HG02884 (cell line): ENCODE measurements around the gene MAEL.
A peak's percentile ranks its signal among the peaks of the same experiment; 100 is the strongest.

Experiments used
- ATAC-seq: cut with Tn5 transposase; IDR thresholded peaks from one replicate; pipeline ENCODE4 v1.9.1; 2021; ENCODE audit warnings: mild to moderate bottlenecking, moderate library complexity; ENCODE audit not compliant: unreplicated experiment

Gene MAEL

GRCh38 chr1:166988974-166989515, at the start of gene MAEL:
MAEL (plus strand) TSS chr1:166989280; CDS start chr1:166989353, 73 bp downstream.
- ATAC-seq, result no peak

- ATAC-seq, result no peak
Measured at GRCh38 chr1:166939741-166940375, 49.2 kb upstream of the MAEL start.

- ATAC-seq, result no peak
Measured at GRCh38 chr1:166944186-166944967, 44.7 kb upstream of the MAEL start.

- no peak for ATAC-seq
Measured at GRCh38 chr1:166947398-166948043, 41.6 kb upstream of the MAEL start.

- no peak for ATAC-seq
Measured at GRCh38 chr1:166948856-166949350, 40.2 kb upstream of the MAEL start.

GRCh38 chr1:166950156-166950555, 38.9 kb upstream of the MAEL start:
- no peak for ATAC-seq

GRCh38 chr1:166951050-166951449, 38.0 kb upstream of the MAEL start:
- no peak for ATAC-seq

GRCh38 chr1:166952002-166952746, 36.9 kb upstream of the MAEL start:
- ATAC-seq, result no peak

- no peak for ATAC-seq
Measured at GRCh38 chr1:166953491-166953890, 35.6 kb upstream of the MAEL start.

- no peak for ATAC-seq
Measured at GRCh38 chr1:166956057-166956850, 32.8 kb upstream of the MAEL start.

GRCh38 chr1:166956872-166957271, 32.2 kb upstream of the MAEL start:
- ATAC-seq, result no peak

- no peak for ATAC-seq
Measured at GRCh38 chr1:166960858-166961474, 28.1 kb upstream of the MAEL start.

- no peak for ATAC-seq
Measured at GRCh38 chr1:166969074-166969677, 19.9 kb upstream of the MAEL start.

GRCh38 chr1:166971252-166971651, 17.8 kb upstream of the MAEL start:
- no peak for ATAC-seq

- ATAC-seq, result no peak
Measured at GRCh38 chr1:166972193-166972592, 16.9 kb upstream of the MAEL start.

- no peak for ATAC-seq
Measured at GRCh38 chr1:166972826-166973225, 16.3 kb upstream of the MAEL start.

- no peak for ATAC-seq
Measured at GRCh38 chr1:166974647-166975345, 14.3 kb upstream of the MAEL start.

GRCh38 chr1:166975361-166976129, 13.5 kb upstream of the MAEL start, which contains the start of gene ILDR2:
ILDR2 (minus strand) TSS chr1:166975540; CDS start chr1:166975268, 272 bp downstream.
- peak; percentile 58 for ATAC-seq
